GM23338 (cell line): Measurements from ENCODE around the gene DLX2. TPM values are rescaled to one million over a fixed set of nuclear protein-coding genes. Genes with fewer than 3 reads are reported as not detected.

ENCODE experiments used
- ATAC-seq: fragments of 200-7000 bp; cut with Tn5 transposase; 3 replicates; pipeline ENCODE4 v1.9.1; 2020
- DNase-seq: peaks from one replicate; pipeline ENCODE4 v3.0.0-alpha.2; 2015; ENCODE audit warnings: low spot score
- H2AFZ ChIP-seq: fragments of 200-600 bp; sonication (generic); 2 replicates; pipeline ENCODE4 v1.8.0; 2016; ENCODE audit warnings: antibody characterized with exemption, mild to moderate bottlenecking, moderate library complexity
- H3F3A ChIP-seq: fragments of 200-600 bp; sonication (generic); replicated peaks from 2 replicates; pipeline ENCODE4 v1.8.0; 2017; ENCODE audit warnings: antibody characterized with exemption, mixed run types, low read depth
- H3K27ac ChIP-seq: fragments of 200-600 bp; sonication (generic); 2 replicates; pipeline ENCODE4 v1.6.1; 2016; ENCODE audit warnings: low read depth
- H3K27me3 ChIP-seq: fragments of 200-600 bp; sonication (generic); 2 replicates; pipeline ENCODE4 v1.8.0; 2016; ENCODE audit warnings: mild to moderate bottlenecking, mixed run types, moderate library complexity; ENCODE audit not compliant: insufficient read depth
- H3K36me3 ChIP-seq: fragments of 200-600 bp; sonication (generic); 2 replicates; pipeline ENCODE4 v1.8.0; 2016; ENCODE audit warnings: mild to moderate bottlenecking; ENCODE audit not compliant: insufficient read depth
- H3K4me1 ChIP-seq: fragments of 200-600 bp; sonication (generic); 2 replicates; pipeline ENCODE4 v1.8.0; 2016; ENCODE audit warnings: mild to moderate bottlenecking, moderate library complexity; ENCODE audit not compliant: insufficient read depth
- H3K4me2 ChIP-seq: fragments of 200-600 bp; sonication (generic); 2 replicates; pipeline ENCODE4 v1.7.1; 2017; ENCODE audit warnings: mixed run types
- H3K4me3 ChIP-seq: fragments of 200-600 bp; sonication (generic); 2 replicates; pipeline ENCODE4 v1.6.1; 2016; ENCODE audit warnings: mixed run types
- H3K79me2 ChIP-seq: fragments of 200-600 bp; sonication (generic); replicated peaks from 2 replicates; pipeline ENCODE4 v1.8.0; 2017; ENCODE audit warnings: mild to moderate bottlenecking; ENCODE audit not compliant: insufficient read depth
- H3K9me2 ChIP-seq: fragments of 200-600 bp; sonication (generic); 2 replicates; pipeline ENCODE4 v1.8.0; 2017; ENCODE audit not compliant: insufficient read depth
- H4K20me1 ChIP-seq: fragments of 200-600 bp; sonication (generic); replicated peaks from 2 replicates; pipeline ENCODE4 v1.8.0; 2017; ENCODE audit warnings: mild to moderate bottlenecking; ENCODE audit not compliant: insufficient read depth
- H3K27ac Mint-ChIP-seq: 2 replicates; pipeline ENCODE4 v1.8.0; 2020; ENCODE audit warnings: inconsistent platforms, mild to moderate bottlenecking, moderate library complexity, mixed read lengths
- H3K27me3 Mint-ChIP-seq: 3 replicates; pipeline ENCODE4 v1.8.0; 2022; ENCODE audit warnings: low read depth, mild to moderate bottlenecking, moderate library complexity, mixed read lengths, inconsistent platforms; ENCODE audit not compliant: insufficient read depth, poor library complexity
- H3K36me3 Mint-ChIP-seq: 3 replicates; pipeline ENCODE4 v1.8.0; 2021; ENCODE audit warnings: low read depth, mild to moderate bottlenecking, inconsistent platforms, moderate library complexity, mixed read lengths
- H3K4me1 Mint-ChIP-seq: 3 replicates; pipeline ENCODE4 v1.8.0; 2020; ENCODE audit warnings: mild to moderate bottlenecking, inconsistent platforms, mixed read lengths
- H3K4me3 Mint-ChIP-seq: 3 replicates; pipeline ENCODE4 v1.8.0; 2021; ENCODE audit warnings: moderate library complexity, mild to moderate bottlenecking, inconsistent platforms, mixed read lengths
- H3K9me3 Mint-ChIP-seq: 3 replicates; pipeline ENCODE4 v1.8.0; 2020; ENCODE audit warnings: moderate library complexity, mild to moderate bottlenecking, inconsistent platforms, mixed read lengths
- CREB1 ChIP-seq: fragments of 250-450 bp; sonication (Bioruptor Pico); IDR thresholded peaks from 2 replicates; pipeline ENCODE4 v1.5.0; 2020; ENCODE audit warnings: low read depth, mild to moderate bottlenecking, moderate library complexity
- CTCF ChIP-seq, 2 experiments: fragments of 200-600 bp in 1 of 2; sonication (generic) in 1 of 2; conservative IDR thresholded peaks; 2 replicates each; pipeline versions ENCODE4 v1.5.1 to v1.6.1; 2016 to 2017; ENCODE audit warnings: antibody characterized with exemption in 2 of 2, low read depth in 2 of 2, mild to moderate bottlenecking in 2 of 2, moderate library complexity in 1 of 2
- ETS1 ChIP-seq: IDR thresholded peaks from 2 replicates; pipeline ENCODE4 v1.6.1; 2016; ENCODE audit warnings: antibody characterized with exemption
- EZH2 ChIP-seq: fragments of 200-600 bp; sonication (generic); IDR thresholded peaks from one replicate; pipeline ENCODE4 v1.8.0; 2017; ENCODE audit warnings: antibody characterized with exemption, mild to moderate bottlenecking, low read depth; ENCODE audit not compliant: unreplicated experiment
- JUNB ChIP-seq: IDR thresholded peaks from one replicate; pipeline ENCODE4 v1.6.1; 2016; ENCODE audit warnings: antibody characterized with exemption; ENCODE audit not compliant: unreplicated experiment
- NANOG ChIP-seq: IDR thresholded peaks from 2 replicates; pipeline ENCODE4 v1.6.1; 2016; ENCODE audit warnings: antibody characterized with exemption, borderline replicate concordance
- POLR2AphosphoS5 ChIP-seq: IDR thresholded peaks from 2 replicates; pipeline ENCODE4 v1.6.1; 2016; ENCODE audit warnings: antibody characterized with exemption, low read depth
- REST ChIP-seq: IDR thresholded peaks from one replicate; pipeline ENCODE4 v1.6.1; 2018; ENCODE audit warnings: antibody characterized with exemption; ENCODE audit not compliant: unreplicated experiment
- STAT1 ChIP-seq: IDR thresholded peaks from one replicate; pipeline ENCODE4 v1.6.1; 2016; ENCODE audit warnings: antibody characterized with exemption; ENCODE audit not compliant: unreplicated experiment
- ZNF114 ChIP-seq: fragments of 250-450 bp; sonication (Bioruptor Pico); IDR thresholded peaks from 2 replicates; pipeline ENCODE4 v1.5.0; 2020; ENCODE audit warnings: mild to moderate bottlenecking, moderate library complexity
- ZNF331 ChIP-seq: fragments of 250-450 bp; sonication (Bioruptor Pico); IDR thresholded peaks from 2 replicates; pipeline ENCODE4 v1.5.0; 2020; ENCODE audit warnings: low read depth, mild to moderate bottlenecking, moderate library complexity
- ZNF462 ChIP-seq: fragments of 250-450 bp; sonication (Bioruptor Pico); IDR thresholded peaks from 2 replicates; pipeline ENCODE4 v1.5.0; 2020; ENCODE audit warnings: mild to moderate bottlenecking, moderate library complexity
- polyA plus RNA-seq: library from polyadenylated mRNA; unstranded; fragments of >200 nt; fragmentation: Nextera tagmentation; extraction: Ambion mirVana; gene quantifications from 2 replicates; pipeline ENCODE4 v1.2.1, GENCODE V29; 2016
- total RNA-seq: library from RNA; depleted of rRNA; stranded (reverse); fragments of >200 nt; shearing (Covaris generic); gene quantifications from 2 replicates; pipeline ENCODE4 v1.2.3, GENCODE V29; 2014

DLX2 gene
- total and polyA plus RNA-seq, 2 experiments from 2014 or later = 0.08 to 0.24 TPM

- TF ChIP-seq ZNF331 (CRISPR knock-in tag) = no peak
- no peak for TF ChIP-seq CTCF (conservative IDR thresholded peaks at IDR 0.05; ENCODE audit: low read depth in 2 of 2)
- no peak for TF ChIP-seq ZNF114 (CRISPR knock-in tag)
- no peak for TF ChIP-seq REST
- TF ChIP-seq STAT1 = no peak
- TF ChIP-seq ZNF462 (CRISPR knock-in tag) = no peak
- TF ChIP-seq EZH2 = no peak
- no peak for TF ChIP-seq NANOG
- no peak for TF ChIP-seq CREB1 (CRISPR knock-in tag)
- no peak for TF ChIP-seq POLR2AphosphoS5
- no peak for TF ChIP-seq JUNB
- no peak for TF ChIP-seq ETS1
- no peak overlapping the region for H3K27ac Mint-ChIP-seq
- Histone ChIP-seq H3K4me3 (no peak overlapping the region), H4K20me1 (peaks cover 35% of the 10 kb centered on the region), H3K4me2 (no peak overlapping the region), H3F3A (peaks cover 42% of the 10 kb centered on the region), H3K4me1 (peaks cover 52% of the 10 kb centered on the region), H2AFZ (no peak overlapping the region), H3K9me2 (no peaks in the 10 kb centered on the region), H3K27me3 (peaks cover 84% of the 10 kb centered on the region), H3K36me3 (no peaks in the 10 kb centered on the region), H3K27ac (no peak overlapping the region), H3K79me2 (no peaks in the 10 kb centered on the region)
- DNase-seq (no peak), ATAC-seq (no peak)
- peaks cover 3% of the 10 kb centered on the region; the same call in 2 of the 3 replicates for H3K9me3 Mint-ChIP-seq
- H3K4me3 Mint-ChIP-seq = no peak overlapping the region
- peaks cover 67% of the 10 kb centered on the region for H3K27me3 Mint-ChIP-seq
- H3K36me3 Mint-ChIP-seq = no peaks in the 10 kb centered on the region
- H3K4me1 Mint-ChIP-seq = peaks cover 35% of the 10 kb centered on the region
Observed at GRCh38 chr2:172079416-172079815, 23.3 kb downstream of the DLX2 start.
